Fibroblast of pulmonary artery (primary cell): ENCODE results near the gene MYL5.

Source experiments
- DNase-seq: peaks from one replicate; pipeline ENCODE4 v3.0.0-alpha.2; 2010; ENCODE audit warnings: low read depth
- H3K4me3 ChIP-seq: replicated peaks from 2 replicates; pipeline ENCODE4 v1.5.1; 2011; ENCODE audit warnings: low read depth, mild to moderate bottlenecking, control low read depth, low read length, moderate library complexity
- TF ChIP-seq, protein P1 (sequence below): IDR thresholded peaks from 2 replicates; pipeline ENCODE4 v1.5.1; 2011; ENCODE audit warnings: mild to moderate bottlenecking, control low read depth, low read length, inconsistent platforms; ENCODE audit errors: missing control alignments

MYL5 gene

DNA sequence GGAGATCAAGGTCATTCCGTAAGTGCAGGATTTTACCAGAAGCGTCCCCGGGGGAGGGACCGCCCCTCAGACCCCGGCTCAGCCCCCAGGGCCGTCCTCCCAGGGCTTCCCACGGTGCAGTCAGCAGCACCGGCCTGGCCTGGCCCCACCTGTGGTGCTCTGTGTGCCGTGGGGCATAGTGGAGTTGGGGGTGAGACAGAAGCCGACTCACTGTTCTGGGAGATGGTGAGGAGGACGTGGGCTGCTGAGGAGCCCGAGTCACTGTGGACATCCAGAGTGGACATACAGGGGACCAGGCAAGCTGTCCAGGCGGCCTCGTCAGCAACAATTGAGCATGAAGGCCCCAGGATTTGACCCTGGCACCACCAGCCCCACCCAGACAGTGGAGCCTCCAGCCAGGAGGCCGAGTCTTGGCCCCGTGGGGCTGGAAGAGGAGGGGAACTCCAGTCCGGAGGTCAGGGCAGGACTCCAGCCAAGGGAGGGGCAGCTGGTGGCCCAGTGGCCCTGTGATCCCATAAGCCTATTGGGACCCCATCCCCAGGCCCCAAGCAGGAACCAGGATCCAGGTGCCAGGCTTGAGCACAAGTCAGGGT lies 19.4 kb upstream of the MYL5 start:
- DNase-seq, result no peak

DNA sequence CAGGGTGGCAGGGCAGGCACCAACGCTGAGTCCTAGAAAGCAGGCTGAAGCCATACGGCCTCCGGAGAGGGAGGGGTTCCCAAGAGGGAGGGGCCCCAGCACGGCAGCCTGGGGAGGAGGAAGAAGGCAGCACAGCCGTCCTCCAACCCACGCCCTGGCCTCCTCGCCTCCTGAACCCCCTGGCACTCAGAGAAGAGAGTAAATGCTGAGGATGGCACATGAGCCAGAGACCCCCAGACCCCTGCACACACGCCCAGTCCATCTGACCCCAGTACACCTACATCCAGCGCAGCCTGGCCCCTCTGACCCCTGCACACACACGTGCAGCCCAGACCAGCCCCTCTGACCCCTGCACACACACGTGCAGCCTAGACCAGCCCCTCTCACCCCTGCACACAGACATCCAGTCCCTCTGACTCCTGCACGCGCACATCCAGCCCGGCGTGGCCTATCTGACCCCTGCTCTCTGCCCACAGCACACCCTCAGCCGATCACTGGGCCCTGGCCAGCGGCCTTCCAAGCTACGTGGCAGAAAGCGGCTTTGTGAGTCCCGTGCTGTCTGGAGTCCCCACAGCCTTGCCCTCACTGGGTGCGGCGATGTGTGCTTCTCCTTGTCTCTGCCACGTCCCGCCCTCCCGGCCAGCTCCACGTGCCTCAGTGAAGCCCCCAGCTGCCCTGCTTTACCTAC lies 18.7 kb upstream of the MYL5 start:
- H3K4me3 ChIP-seq, result no peak overlapping the region
- DNase-seq, result no peak
- TF ChIP-seq, protein P1, sequence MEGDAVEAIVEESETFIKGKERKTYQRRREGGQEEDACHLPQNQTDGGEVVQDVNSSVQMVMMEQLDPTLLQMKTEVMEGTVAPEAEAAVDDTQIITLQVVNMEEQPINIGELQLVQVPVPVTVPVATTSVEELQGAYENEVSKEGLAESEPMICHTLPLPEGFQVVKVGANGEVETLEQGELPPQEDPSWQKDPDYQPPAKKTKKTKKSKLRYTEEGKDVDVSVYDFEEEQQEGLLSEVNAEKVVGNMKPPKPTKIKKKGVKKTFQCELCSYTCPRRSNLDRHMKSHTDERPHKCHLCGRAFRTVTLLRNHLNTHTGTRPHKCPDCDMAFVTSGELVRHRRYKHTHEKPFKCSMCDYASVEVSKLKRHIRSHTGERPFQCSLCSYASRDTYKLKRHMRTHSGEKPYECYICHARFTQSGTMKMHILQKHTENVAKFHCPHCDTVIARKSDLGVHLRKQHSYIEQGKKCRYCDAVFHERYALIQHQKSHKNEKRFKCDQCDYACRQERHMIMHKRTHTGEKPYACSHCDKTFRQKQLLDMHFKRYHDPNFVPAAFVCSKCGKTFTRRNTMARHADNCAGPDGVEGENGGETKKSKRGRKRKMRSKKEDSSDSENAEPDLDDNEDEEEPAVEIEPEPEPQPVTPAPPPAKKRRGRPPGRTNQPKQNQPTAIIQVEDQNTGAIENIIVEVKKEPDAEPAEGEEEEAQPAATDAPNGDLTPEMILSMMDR, result no peak

More for the DNA sequence above, 19.4 kb upstream of the MYL5 start:
- TF ChIP-seq, protein P1, result no peak
- no peak overlapping the region for H3K4me3 ChIP-seq

DNA sequence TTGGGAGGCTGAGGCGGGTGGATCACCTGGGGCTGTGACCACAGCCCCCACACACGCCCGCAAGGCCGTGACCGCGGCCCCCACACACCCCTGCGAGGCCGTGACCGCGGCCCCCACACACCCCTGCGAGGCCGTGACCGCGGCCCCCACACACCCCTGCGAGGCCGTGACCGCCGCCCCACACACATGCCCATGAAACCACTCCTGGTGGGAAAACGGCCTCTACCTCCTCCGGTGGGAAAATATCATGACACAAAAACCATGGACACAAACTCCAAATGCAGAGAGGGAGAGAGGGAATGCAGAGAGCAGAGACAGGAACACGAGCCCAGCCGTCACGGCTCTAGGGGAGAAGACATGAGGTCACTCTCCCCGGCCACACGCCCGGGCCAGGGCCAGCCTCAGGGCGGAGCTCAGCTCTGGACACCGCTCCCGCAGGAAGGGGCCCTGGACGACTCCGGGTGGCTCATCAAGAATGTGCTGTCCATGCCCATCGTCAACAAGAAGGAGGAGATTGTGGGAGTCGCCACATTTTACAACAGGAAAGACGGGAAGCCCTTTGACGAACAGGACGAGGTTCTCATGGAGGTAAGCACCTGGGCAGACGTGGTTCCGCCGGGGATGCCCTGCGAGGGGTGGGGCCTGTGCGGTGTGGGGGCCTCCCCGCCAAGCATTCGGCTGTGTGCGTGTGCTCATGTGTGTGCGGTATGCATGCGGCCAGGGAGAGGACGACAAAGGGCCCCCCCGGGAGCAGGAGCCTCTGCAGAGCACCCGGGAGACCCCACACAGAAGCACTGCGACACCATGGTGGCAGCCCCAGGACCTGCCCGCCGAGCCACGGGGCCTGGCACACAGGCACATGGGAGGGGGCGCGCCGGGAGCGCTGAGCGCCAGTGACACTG lies 17.7 kb upstream of the MYL5 start:
- DNase-seq, result no peak
- TF ChIP-seq, protein P1, result no peak
- no peak overlapping the region for H3K4me3 ChIP-seq

DNA sequence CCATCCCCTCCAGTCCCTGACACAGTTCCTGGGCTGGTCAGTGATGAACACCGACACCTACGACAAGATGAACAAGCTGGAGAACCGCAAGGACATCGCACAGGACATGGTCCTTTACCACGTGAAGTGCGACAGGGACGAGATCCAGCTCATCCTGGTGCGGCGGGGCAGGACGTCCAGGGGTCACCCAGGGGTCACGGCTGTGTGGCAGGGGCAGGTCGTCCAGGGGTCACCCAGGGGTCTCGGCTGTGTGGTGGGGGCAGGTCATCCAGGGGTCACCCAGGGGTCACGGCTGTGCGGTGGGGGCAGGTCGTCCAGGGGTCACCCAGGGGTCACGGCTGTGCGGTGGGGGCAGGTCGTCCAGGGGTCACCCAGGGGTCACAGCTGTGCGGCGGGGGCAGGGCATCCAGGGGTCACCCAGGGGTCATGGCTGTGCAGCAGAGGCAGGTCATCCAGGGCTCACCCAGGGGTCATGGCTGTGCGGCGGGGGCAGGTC lies 17.0 kb upstream of the MYL5 start:
- H3K4me3 ChIP-seq, result no peak overlapping the region
- DNase-seq, result no peak
- TF ChIP-seq, protein P1, result no peak

DNA sequence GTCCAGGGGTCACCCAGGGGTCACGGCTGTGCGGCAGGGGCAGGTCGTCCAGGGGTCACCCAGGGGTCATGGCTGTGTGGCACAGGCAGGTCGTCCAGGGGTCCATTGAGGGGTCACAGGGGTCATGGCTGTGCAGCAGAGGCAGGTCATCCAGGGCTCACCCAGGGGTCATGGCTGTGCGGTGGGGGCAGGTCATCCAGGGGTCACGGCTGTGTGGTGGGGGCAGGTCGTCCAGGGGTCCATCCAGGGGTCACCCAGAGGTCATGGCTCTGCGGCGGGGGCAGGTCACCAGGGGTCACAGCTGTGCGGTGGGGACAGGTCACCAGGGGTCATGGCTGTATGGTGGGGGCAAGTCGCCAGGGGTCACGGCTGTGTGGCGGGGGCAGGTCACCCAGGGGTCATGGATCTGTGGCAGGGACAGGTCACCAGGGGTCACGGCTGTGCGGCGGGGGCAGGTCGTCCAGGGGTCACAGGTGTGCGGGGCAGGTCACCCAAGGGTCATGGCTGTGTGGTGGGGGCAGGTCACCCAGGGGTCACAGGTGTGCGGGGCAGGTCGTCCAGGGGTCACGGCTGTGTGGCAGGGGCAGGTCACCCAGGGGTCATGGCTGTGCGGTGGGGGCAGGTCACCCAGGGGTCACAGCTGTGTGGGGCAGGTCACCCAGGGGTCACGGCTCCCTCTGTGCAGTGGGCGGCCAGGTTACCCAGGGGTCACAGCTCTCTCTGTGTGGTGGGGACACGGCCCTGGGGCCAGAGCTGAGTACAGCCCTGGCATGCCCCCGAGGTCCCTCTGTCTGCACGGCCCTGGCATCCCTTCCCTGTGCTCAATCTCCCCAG lies 16.3 kb upstream of the MYL5 start:
- TF ChIP-seq, protein P1, result no peak
- no peak for DNase-seq
- no peak overlapping the region for H3K4me3 ChIP-seq
